IMR-90 (cell line): ENCODE measurements around the gene GPC6. TPM values are rescaled to one million over a fixed set of nuclear protein-coding genes. Genes with fewer than 3 reads are reported as not detected.

Source experiments
- ATAC-seq: fragments of 200-7000 bp; cut with Tn5 transposase; 2 replicates; pipeline ENCODE4 v1.9.1; 2020; ENCODE audit warnings: low read depth, mild to moderate bottlenecking, moderate library complexity
- BruUV-seq: library from RNA; stranded (reverse); fragments of 400-500 nt; replicated peaks from 2 replicates; lab custom pipeline; 2021; lab: Mats Ljungman, UMichigan
- CTCF ChIA-PET: fragments of 300-600 bp; formaldehyde crosslinking; extraction: SDS; loops from one replicate; lab custom pipeline; 2021; ENCODE audit warnings: antibody characterized with exemption; lab: Yijun Ruan, JAX
- POLR2A ChIA-PET: fragments of 300-600 bp; sonication (Branson Sonifier 250); formaldehyde crosslinking; loops from one replicate; lab custom pipeline; 2022; ENCODE audit warnings: antibody characterized with exemption; ENCODE audit not compliant: unreplicated experiment; lab: Charles Lee
- DNase-seq: peaks from one replicate; pipeline ENCODE4 v3.0.0; 2013
- H2AFZ ChIP-seq: replicated peaks from 2 replicates; pipeline ENCODE3; 2013; ENCODE audit warnings: low read length, mild to moderate bottlenecking; ENCODE audit not compliant: poor library complexity
- H2AK5ac ChIP-seq: 2 replicates; pipeline ENCODE4 v1.6.1; 2013; ENCODE audit warnings: low read depth, low read length, inconsistent platforms
- H2AK9ac ChIP-seq: replicated peaks from 2 replicates; pipeline ENCODE3; 2013; ENCODE audit warnings: mild to moderate bottlenecking, low read depth, low read length, moderate library complexity; ENCODE audit not compliant: poor library complexity
- H2BK120ac ChIP-seq: 2 replicates; pipeline ENCODE4 v1.6.1; 2013; ENCODE audit warnings: low read depth, low read length, inconsistent platforms
- H2BK15ac ChIP-seq: 3 replicates; pipeline ENCODE4 v1.6.1; 2013; ENCODE audit warnings: low read depth, low read length, inconsistent platforms
- H2BK20ac ChIP-seq: 2 replicates; pipeline ENCODE4 v1.6.1; 2013; ENCODE audit warnings: low read depth, mild to moderate bottlenecking, inconsistent platforms, low read length, moderate library complexity
- H2BK5ac ChIP-seq: 2 replicates; pipeline ENCODE4 v1.6.1; 2013; ENCODE audit warnings: mild to moderate bottlenecking, low read depth, low read length, inconsistent platforms; ENCODE audit not compliant: poor library complexity, severe bottlenecking
- H3K14ac ChIP-seq: replicated peaks from 2 replicates; pipeline ENCODE4 v1.6.1; 2013; ENCODE audit warnings: low read depth, low read length, inconsistent platforms
- H3K18ac ChIP-seq: 2 replicates; pipeline ENCODE4 v1.6.1; 2013; ENCODE audit warnings: low read depth, low read length, control low read depth
- H3K23ac ChIP-seq: 2 replicates; pipeline ENCODE4 v1.6.1; 2013; ENCODE audit warnings: low read depth, low read length, inconsistent platforms
- H3K27ac ChIP-seq: 2 replicates; pipeline ENCODE4 v1.5.1; 2013; ENCODE audit warnings: mild to moderate bottlenecking, control low read depth, low read length; ENCODE audit not compliant: insufficient read depth
- H3K27me3 ChIP-seq: 2 replicates; pipeline ENCODE4 v1.6.1; 2013; ENCODE audit warnings: low read length; ENCODE audit not compliant: control insufficient read depth, insufficient read depth
- H3K36me3 ChIP-seq: 2 replicates; pipeline ENCODE4 v1.6.1; 2013; ENCODE audit warnings: low read length, mixed read lengths; ENCODE audit not compliant: control insufficient read depth, insufficient read depth
- H3K4ac ChIP-seq: 2 replicates; pipeline ENCODE4 v1.6.1; 2013; ENCODE audit warnings: low read depth, low read length, inconsistent platforms
- H3K4me1 ChIP-seq: 2 replicates; pipeline ENCODE4 v1.6.1; 2013; ENCODE audit warnings: low read length, mixed read lengths; ENCODE audit not compliant: control insufficient read depth, insufficient read depth
- H3K4me2 ChIP-seq: 2 replicates; pipeline ENCODE4 v1.6.1; 2013; ENCODE audit warnings: low read depth, mild to moderate bottlenecking, control low read depth, low read length, moderate library complexity
- H3K4me3 ChIP-seq: 2 replicates; pipeline ENCODE4 v1.5.1; 2013; ENCODE audit warnings: low read depth, mild to moderate bottlenecking, control low read depth, low read length, moderate library complexity; ENCODE audit not compliant: insufficient read depth
- H3K56ac ChIP-seq: 2 replicates; pipeline ENCODE4 v1.6.1; 2013; ENCODE audit warnings: low read length, inconsistent platforms; ENCODE audit not compliant: insufficient read depth; ENCODE audit errors: extremely low read depth
- H3K79me1 ChIP-seq, 2 experiments: 2 replicates each; pipeline ENCODE4 v1.6.1; 2013; ENCODE audit warnings: low read length in 2 of 2, inconsistent platforms in 1 of 2, low read depth in 1 of 2
- H3K9ac ChIP-seq: 2 replicates; pipeline ENCODE4 v1.6.1; 2013; ENCODE audit warnings: low read depth, low read length, control low read depth
- H3K9me1 ChIP-seq: 2 replicates; pipeline ENCODE4 v1.6.1; 2013; ENCODE audit warnings: low read length, inconsistent platforms; ENCODE audit not compliant: insufficient read depth
- H3K9me3 ChIP-seq: 2 replicates; pipeline ENCODE4 v1.6.1; 2013; ENCODE audit warnings: low read length; ENCODE audit not compliant: control insufficient read depth, insufficient read depth
- H4K20me1 ChIP-seq: 2 replicates; pipeline ENCODE4 v1.6.1; 2013; ENCODE audit warnings: low read length, inconsistent platforms; ENCODE audit not compliant: insufficient read depth
- H4K5ac ChIP-seq: 2 replicates; pipeline ENCODE4 v1.6.1; 2013; ENCODE audit warnings: mild to moderate bottlenecking, low read depth, low read length, control low read depth
- H4K8ac ChIP-seq, 2 experiments: 2 replicates each; pipeline ENCODE4 v1.6.1; 2013; ENCODE audit warnings: low read depth in 2 of 2, low read length in 2 of 2, control low read depth in 1 of 2, inconsistent platforms in 1 of 2
- H4K91ac ChIP-seq: 2 replicates; pipeline ENCODE4 v1.6.1; 2013; ENCODE audit warnings: low read depth, low read length, inconsistent platforms; ENCODE audit not compliant: insufficient read depth
- ELK1 ChIP-seq: fragments of 150-350 bp; IDR thresholded peaks from 2 replicates; pipeline ENCODE4 v1.6.1; 2016; ENCODE audit warnings: low read depth, mild to moderate bottlenecking, low read length, moderate library complexity, borderline replicate concordance
- NFE2L2 ChIP-seq: fragments of 150-350 bp; IDR thresholded peaks from 2 replicates; pipeline ENCODE4 v1.6.1; 2016; ENCODE audit warnings: low read depth, mild to moderate bottlenecking, low read length
- POLR2A ChIP-seq: IDR thresholded peaks from 2 replicates; pipeline ENCODE4 v1.6.1; 2012; ENCODE audit warnings: mild to moderate bottlenecking, low read depth, low read length
- RAD21 ChIP-seq: IDR thresholded peaks from 2 replicates; pipeline ENCODE4 v1.6.1; 2012; ENCODE audit warnings: low read length, improper control_type of control experiment
- SMC3 ChIP-seq: fragments of 150-350 bp; IDR thresholded peaks from 2 replicates; pipeline ENCODE4 v1.6.1; 2016; ENCODE audit warnings: low read depth, mild to moderate bottlenecking, antibody characterized with exemption, low read length, moderate library complexity
- USF2 ChIP-seq: fragments of 150-350 bp; IDR thresholded peaks from 2 replicates; pipeline ENCODE4 v1.6.1; 2017; ENCODE audit warnings: mild to moderate bottlenecking, antibody characterized with exemption, low read length, low read depth
- dilution Hi-C: fragments of 300-500 bp; cut with HindIII; formaldehyde crosslinking; loops from one replicate; pipeline ENCODE4 v1.14.3; 2018; ENCODE audit warnings: low sequenced_read_pairs; ENCODE audit not compliant: unreplicated experiment
- in situ Hi-C: fragments of 300-500 bp; cut with MboI; formaldehyde crosslinking; loops from 3 replicates; pipeline ENCODE4 v1.14.3; 2019; ENCODE audit warnings: low sequenced_read_pairs, inconsistent platforms, mixed read lengths
- intact Hi-C: fragments of 100-400 bp; cut with micrococcal nuclease; formaldehyde crosslinking; loops from 2 replicates; pipeline ENCODE4 v1.10.0; 2022
- polyA plus RNA-seq, 3 experiments: library from polyadenylated mRNA; depleted of rRNA; stranded (reverse); fragments of >200 nt; gene quantifications; 2 replicates each; pipeline ENCODE4 v1.2.3, GENCODE V29; 2012; ENCODE audit warnings: low replicate concordance in 1 of 3
- total RNA-seq: library from RNA; depleted of rRNA; stranded (reverse); fragments of >200 nt; gene quantifications from 2 replicates; pipeline ENCODE4 v1.2.3, GENCODE V29; 2012

The GPC6 gene
- total and polyA plus RNA-seq, 2 of the 4 experiments (the other 2 are of a cell fraction), result 14.9 to 39.4 TPM

GRCh38 chr13:94182185-94182761, 955.7 kb downstream of the GPC6 start:
- dilution Hi-C loops (no loop called here), in situ Hi-C loops (no loop called here), intact Hi-C loops (no loop called here)
- Histone ChIP-seq H2AK5ac (no peak overlapping the region), H4K91ac (no peak overlapping the region), H4K8ac (no peak overlapping the region), H3K14ac (no peak overlapping the region), H3K9ac (no peak overlapping the region), H3K27ac (no peak overlapping the region), H2BK120ac (no peak overlapping the region), H3K36me3 (no peaks in the 10 kb centered on the region), H3K9me3 (no peaks in the 10 kb centered on the region), H4K5ac (no peak overlapping the region), H3K4ac (no peak overlapping the region), H4K20me1 (no peaks in the 10 kb centered on the region), H3K27me3 (no peaks in the 10 kb centered on the region), H3K23ac (no peak overlapping the region), H3K79me1 (no peaks in the 10 kb centered on the region), H3K4me2 (no peak overlapping the region), H2BK5ac (no peak overlapping the region), H2AK9ac (no peak overlapping the region), H3K56ac (no peak overlapping the region), H2AFZ (no peak overlapping the region), H3K4me1 (no peaks in the 10 kb centered on the region), H2BK15ac (no peak overlapping the region), H3K4me3 (no peak overlapping the region), H3K9me1 (no peaks in the 10 kb centered on the region; the same call in 1 of the 2 replicates), H3K18ac (no peak overlapping the region), H2BK20ac (no peak overlapping the region)
- TF ChIP-seq ELK1, result no peak
- TF ChIP-seq SMC3, result no peak
- TF ChIP-seq NFE2L2, result no peak
- no peak for TF ChIP-seq POLR2A
- TF ChIP-seq RAD21, result no peak
- TF ChIP-seq USF2, result no peak
- no TSS peak for BruUV-seq
- CTCF ChIA-PET, result interaction anchor here (1.1 kb wide), 1 partner anchor 402 kb away, joined by 10 read pairs; no protein-coding TSS in a partner anchor
- DNase-seq, result no peak
- POLR2A ChIA-PET, result no interaction called here
- no peak for ATAC-seq
